ENCODE results near the gene SNCAIP. TPM values are rescaled to one million over a fixed set of nuclear protein-coding genes. Genes with fewer than 3 reads are reported as not detected.

Gene SNCAIP
- total RNA-seq, 2 experiments from 2014 or later: not detected

GRCh38 chr5:122355324-122355723 lies 43.3 kb downstream of the SNCAIP start:
- Mint-ChIP-seq H3K4me1 (no peaks in the 10 kb centered on the region), H3K36me3 (ENCODE audit: low read depth) (no peaks in the 10 kb centered on the region), H3K9me3 (no peaks in the 10 kb centered on the region), H3K27ac (no peak overlapping the region), H3K27me3 (no peaks in the 10 kb centered on the region), H3K4me3 (no peak overlapping the region)
- no peak for DNase-seq
- ChIA-PET CTCF (no interaction called here), POLR2A (no interaction called here)

- Mint-ChIP-seq H3K36me3 (ENCODE audit: low read depth) (no peaks in the 10 kb centered on the region), H3K4me1 (no peaks in the 10 kb centered on the region), H3K27me3 (no peaks in the 10 kb centered on the region), H3K27ac (no peak overlapping the region), H3K9me3 (no peaks in the 10 kb centered on the region), H3K4me3 (no peak overlapping the region)
- ChIA-PET POLR2A (no interaction called here), CTCF (no interaction called here)
- no peak for DNase-seq
These were observed 44.8 kb downstream of the SNCAIP start for GRCh38 chr5:122356855-122357254.

- H3K27me3 Mint-ChIP-seq: no peaks in the 10 kb centered on the region
- no peaks in the 10 kb centered on the region for H3K36me3 Mint-ChIP-seq (ENCODE audit: low read depth)
- H3K27ac Mint-ChIP-seq: no peak overlapping the region
- H3K4me3 Mint-ChIP-seq: no peak overlapping the region
- no peaks in the 10 kb centered on the region for H3K9me3 Mint-ChIP-seq
- ChIA-PET CTCF (no interaction called here), POLR2A (no interaction called here)
- H3K4me1 Mint-ChIP-seq: no peaks in the 10 kb centered on the region
- DNase-seq: no peak
These were observed 46.4 kb downstream of the SNCAIP start for GRCh38 chr5:122358372-122358979.

GRCh38 chr5:122362361-122362760 lies 50.3 kb downstream of the SNCAIP start:
- no peaks in the 10 kb centered on the region for H3K27me3 Mint-ChIP-seq
- no peaks in the 10 kb centered on the region for H3K9me3 Mint-ChIP-seq
- no peak for DNase-seq
- ChIA-PET POLR2A (no interaction called here), CTCF (no interaction called here)
- no peaks in the 10 kb centered on the region for H3K36me3 Mint-ChIP-seq (ENCODE audit: low read depth)
- no peaks in the 10 kb centered on the region for H3K4me1 Mint-ChIP-seq
- H3K27ac Mint-ChIP-seq: no peak overlapping the region
- no peak overlapping the region for H3K4me3 Mint-ChIP-seq

- ChIA-PET CTCF (no interaction called here), POLR2A (no interaction called here)
- no peak for DNase-seq
- no peaks in the 10 kb centered on the region for H3K9me3 Mint-ChIP-seq
- no peak overlapping the region for H3K27ac Mint-ChIP-seq
- no peak overlapping the region for H3K4me3 Mint-ChIP-seq
- H3K4me1 Mint-ChIP-seq: no peaks in the 10 kb centered on the region
- no peaks in the 10 kb centered on the region for H3K27me3 Mint-ChIP-seq
- no peaks in the 10 kb centered on the region for H3K36me3 Mint-ChIP-seq (ENCODE audit: low read depth)
These were observed 51.6 kb downstream of the SNCAIP start for GRCh38 chr5:122363623-122364022.

- no peak overlapping the region for H3K4me3 Mint-ChIP-seq
- H3K27me3 Mint-ChIP-seq: no peaks in the 10 kb centered on the region
- DNase-seq: no peak
- no peak overlapping the region for H3K27ac Mint-ChIP-seq
- no peaks in the 10 kb centered on the region for H3K4me1 Mint-ChIP-seq
- POLR2A ChIA-PET: no interaction called here
- CTCF ChIA-PET: no interaction called here
- no peaks in the 10 kb centered on the region for H3K36me3 Mint-ChIP-seq (ENCODE audit: low read depth)
- no peaks in the 10 kb centered on the region for H3K9me3 Mint-ChIP-seq
These were observed 54.5 kb downstream of the SNCAIP start for GRCh38 chr5:122366501-122366900.

- no peaks in the 10 kb centered on the region for H3K27me3 Mint-ChIP-seq
- H3K4me1 Mint-ChIP-seq: no peaks in the 10 kb centered on the region
- DNase-seq: no peak
- CTCF ChIA-PET: no interaction called here
- no peaks in the 10 kb centered on the region for H3K9me3 Mint-ChIP-seq
- H3K4me3 Mint-ChIP-seq: no peak overlapping the region
- POLR2A ChIA-PET: no interaction called here
- H3K27ac Mint-ChIP-seq: no peak overlapping the region
- no peaks in the 10 kb centered on the region for H3K36me3 Mint-ChIP-seq (ENCODE audit: low read depth)
These were observed 55.4 kb downstream of the SNCAIP start for GRCh38 chr5:122367456-122367855.

GRCh38 chr5:122368510-122369251 lies 56.6 kb downstream of the SNCAIP start:
- no peak overlapping the region for H3K27ac Mint-ChIP-seq
- H3K36me3 Mint-ChIP-seq (ENCODE audit: low read depth): no peaks in the 10 kb centered on the region
- H3K9me3 Mint-ChIP-seq: no peaks in the 10 kb centered on the region
- no peak for DNase-seq
- H3K4me3 Mint-ChIP-seq: no peak overlapping the region
- ChIA-PET POLR2A (no interaction called here), CTCF (no interaction called here)
- no peaks in the 10 kb centered on the region for H3K27me3 Mint-ChIP-seq
- H3K4me1 Mint-ChIP-seq: no peaks in the 10 kb centered on the region

GRCh38 chr5:122369253-122369815 lies 57.3 kb downstream of the SNCAIP start:
- no peaks in the 10 kb centered on the region for H3K9me3 Mint-ChIP-seq
- H3K4me1 Mint-ChIP-seq: no peaks in the 10 kb centered on the region
- CTCF ChIA-PET: no interaction called here
- H3K27me3 Mint-ChIP-seq: no peaks in the 10 kb centered on the region
- DNase-seq: no peak
- no peaks in the 10 kb centered on the region for H3K36me3 Mint-ChIP-seq (ENCODE audit: low read depth)
- no peak overlapping the region for H3K27ac Mint-ChIP-seq
- POLR2A ChIA-PET: no interaction called here
- H3K4me3 Mint-ChIP-seq: no peak overlapping the region

GRCh38 chr5:122371511-122372151 lies 59.6 kb downstream of the SNCAIP start:
- Mint-ChIP-seq H3K4me3 (no peak overlapping the region), H3K27me3 (no peaks in the 10 kb centered on the region), H3K9me3 (no peaks in the 10 kb centered on the region), H3K27ac (no peak overlapping the region), H3K36me3 (ENCODE audit: low read depth) (no peaks in the 10 kb centered on the region), H3K4me1 (no peaks in the 10 kb centered on the region)
- ChIA-PET POLR2A (no interaction called here), CTCF (interaction anchor here (0.7 kb wide), 1 partner anchor 124 kb away, joined by 4 read pairs; no protein-coding TSS in a partner anchor)
- no peak for DNase-seq

GRCh38 chr5:122374110-122374509 lies 62.1 kb downstream of the SNCAIP start:
- H3K27ac Mint-ChIP-seq: no peak overlapping the region

GRCh38 chr5:122375801-122376200 lies 63.8 kb downstream of the SNCAIP start:
- H3K4me1 Mint-ChIP-seq: no peaks in the 10 kb centered on the region
- no peaks in the 10 kb centered on the region for H3K36me3 Mint-ChIP-seq (ENCODE audit: low read depth)
- H3K27ac Mint-ChIP-seq: no peak overlapping the region
- H3K4me3 Mint-ChIP-seq: no peak overlapping the region
- no peaks in the 10 kb centered on the region for H3K9me3 Mint-ChIP-seq
- no peaks in the 10 kb centered on the region for H3K27me3 Mint-ChIP-seq
- ChIA-PET POLR2A (no interaction called here), CTCF (no interaction called here)
- DNase-seq: no peak

More at GRCh38 chr5:122374110-122374509, 62.1 kb downstream of the SNCAIP start:
- DNase-seq: no peak
- ChIA-PET CTCF (no interaction called here), POLR2A (no interaction called here)
- H3K36me3 Mint-ChIP-seq (ENCODE audit: low read depth): no peaks in the 10 kb centered on the region
- no peaks in the 10 kb centered on the region for H3K4me1 Mint-ChIP-seq
- no peaks in the 10 kb centered on the region for H3K9me3 Mint-ChIP-seq
- no peaks in the 10 kb centered on the region for H3K27me3 Mint-ChIP-seq
- no peak overlapping the region for H3K4me3 Mint-ChIP-seq

- Mint-ChIP-seq H3K27ac (no peak overlapping the region), H3K4me3 (no peak overlapping the region), H3K36me3 (ENCODE audit: low read depth) (no peaks in the 10 kb centered on the region), H3K9me3 (no peaks in the 10 kb centered on the region), H3K27me3 (no peaks in the 10 kb centered on the region), H3K4me1 (no peaks in the 10 kb centered on the region)
- CTCF ChIA-PET: no interaction called here
- POLR2A ChIA-PET: no interaction called here
- no peak for DNase-seq
These were observed 64.2 kb downstream of the SNCAIP start for GRCh38 chr5:122376250-122376649.

GRCh38 chr5:122377026-122377425 lies 65.0 kb downstream of the SNCAIP start:
- ChIA-PET POLR2A (no interaction called here), CTCF (no interaction called here)
- Mint-ChIP-seq H3K4me1 (no peaks in the 10 kb centered on the region), H3K27ac (no peak overlapping the region), H3K27me3 (no peaks in the 10 kb centered on the region), H3K9me3 (no peaks in the 10 kb centered on the region), H3K4me3 (no peak overlapping the region), H3K36me3 (ENCODE audit: low read depth) (no peaks in the 10 kb centered on the region)
- DNase-seq: no peak

All from activated CD4-positive, alpha-beta memory T cell treated with anti-CD3 and anti-CD28 coated beads, Interleukin-2, amount 10 ng/mL, durations not matched to agents 7 days and 5 days (primary cell).